HG02870 (cell line): ENCODE measurements around the gene SDCCAG8.
A peak's percentile ranks its signal among the peaks of the same experiment; 100 is the strongest.

Experiments used
- ATAC-seq: cut with Tn5 transposase; IDR thresholded peaks from one replicate; pipeline ENCODE4 v1.9.1; 2021; ENCODE audit warnings: mild to moderate bottlenecking, moderate library complexity; ENCODE audit not compliant: unreplicated experiment

Gene SDCCAG8

GRCh38 chr1:243449373-243449772, 193.5 kb downstream of the SDCCAG8 start:
- no peak for ATAC-seq

GRCh38 chr1:243452092-243452491, 196.3 kb downstream of the SDCCAG8 start:
- no peak for ATAC-seq

- ATAC-seq = no peak
These were observed 198.6 kb downstream of the SDCCAG8 start for GRCh38 chr1:243454328-243454997.

GRCh38 chr1:243455760-243456651, 200.2 kb downstream of the SDCCAG8 start:
- ATAC-seq = no peak

- ATAC-seq = no peak
These were observed 201.6 kb downstream of the SDCCAG8 start for GRCh38 chr1:243457363-243457982.

- peak; percentile 66 for ATAC-seq
These were observed 203.2 kb downstream of the SDCCAG8 start for GRCh38 chr1:243459059-243459458.

GRCh38 chr1:243461700-243462099, 205.9 kb downstream of the SDCCAG8 start:
- no peak for ATAC-seq

GRCh38 chr1:243462929-243463697, 207.3 kb downstream of the SDCCAG8 start:
- ATAC-seq = no peak

- no peak for ATAC-seq
These were observed 209.2 kb downstream of the SDCCAG8 start for GRCh38 chr1:243465081-243465480.

GRCh38 chr1:243465738-243466137, 209.9 kb downstream of the SDCCAG8 start:
- ATAC-seq = peak; percentile 79

- ATAC-seq = no peak
These were observed 213.7 kb downstream of the SDCCAG8 start for GRCh38 chr1:243469497-243469896.

- no peak for ATAC-seq
These were observed 214.7 kb downstream of the SDCCAG8 start for GRCh38 chr1:243470502-243470901.

- no peak for ATAC-seq
These were observed 215.3 kb downstream of the SDCCAG8 start for GRCh38 chr1:243471026-243471685.

GRCh38 chr1:243471754-243472745, 216.2 kb downstream of the SDCCAG8 start:
- ATAC-seq = peak; percentile 75

GRCh38 chr1:243473227-243474135, 217.6 kb downstream of the SDCCAG8 start:
- no peak for ATAC-seq

GRCh38 chr1:243474136-243474881, 218.5 kb downstream of the SDCCAG8 start:
- no peak for ATAC-seq

GRCh38 chr1:243474906-243475305, 219.1 kb downstream of the SDCCAG8 start:
- no peak for ATAC-seq
